HCT116 (cell line): ENCODE measurements around the gene GALNT15.

ENCODE experiments used
- CTCF ChIP-seq, 3 experiments: fragments of 200-600 bp in 1 of 3; sonication (generic) in 1 of 3; IDR thresholded peaks in 2 of 3; conservative IDR thresholded peaks in 1 of 3; 2 replicates each; pipeline ENCODE4 v1.5.1; 2012 to 2017; ENCODE audit warnings: low read depth in 2 of 3, low read length in 2 of 3, antibody characterized with exemption in 1 of 3, borderline replicate concordance in 1 of 3, control low read depth in 1 of 3, mild to moderate bottlenecking in 1 of 3, mixed read lengths in 1 of 3, mixed run types in 1 of 3, moderate library complexity in 1 of 3; ENCODE audit not compliant: insufficient read depth in 1 of 3
- EZH2 ChIP-seq: fragments of 200-600 bp; sonication (generic); IDR thresholded peaks from 2 replicates; pipeline ENCODE4 v1.6.1; 2017; ENCODE audit warnings: antibody characterized with exemption, mixed run types
- EZH2phosphoT487 ChIP-seq: fragments of 200-600 bp; IDR thresholded peaks from 2 replicates; pipeline ENCODE4 v1.6.1; 2018; ENCODE audit warnings: antibody characterized with exemption, borderline replicate concordance
- FOSL1 ChIP-seq: IDR thresholded peaks from 2 replicates; pipeline ENCODE4 v1.6.1; 2012; ENCODE audit warnings: low read depth
- MAX ChIP-seq: IDR thresholded peaks from 2 replicates; pipeline ENCODE4 v1.6.1; 2012
- POLR2A ChIP-seq: IDR thresholded peaks from 2 replicates; pipeline ENCODE4 v1.7.0; 2011; ENCODE audit warnings: borderline replicate concordance; ENCODE audit not compliant: insufficient read depth, insufficient read length; ENCODE audit errors: extremely low read depth
- POLR2AphosphoS5 ChIP-seq: IDR thresholded peaks from 2 replicates; pipeline ENCODE4 v1.6.1; 2011; ENCODE audit warnings: mild to moderate bottlenecking, low read depth, low read length, moderate library complexity
- RAD21 ChIP-seq: IDR thresholded peaks from 2 replicates; pipeline ENCODE4 v1.6.1; 2012; ENCODE audit warnings: low read depth, mild to moderate bottlenecking
- SIN3A ChIP-seq: IDR thresholded peaks from 2 replicates; pipeline ENCODE4 v1.6.1; 2012; ENCODE audit warnings: low read depth
- ZNF274 ChIP-seq: fragments of 200-500 bp; sonication (Bioruptor generic); IDR thresholded peaks from 2 replicates; pipeline ENCODE4 v1.6.1; 2014; ENCODE audit warnings: mild to moderate bottlenecking, low read depth, low read length, inconsistent platforms

GRCh38 chr3:16252243-16252978 is 77.9 kb downstream of the GALNT15 start:
- TF ChIP-seq SIN3A (no peak), MAX (no peak), CTCF (IDR thresholded peaks at IDR 0.05 in 2 of 3, conservative IDR thresholded peaks at IDR 0.05 in 1 of 3; ENCODE audit: borderline replicate concordance in 1 of 3, insufficient read depth in 1 of 3, low read depth in 2 of 3, low read length in 2 of 3) (no peak), EZH2 (no peak), FOSL1 (no peak), ZNF274 (no peak), POLR2A (no peak), POLR2AphosphoS5 (no peak), RAD21 (no peak), EZH2phosphoT487 (no peak)
